Neural cell (in vitro differentiated cells): ENCODE data around the gene C1QTNF9B.

Source experiments
- EP300 ChIP-seq: fragments of 450-650 bp; conservative IDR thresholded peaks from 2 replicates; pipeline ENCODE4 v1.6.1; 2014; ENCODE audit warnings: antibody characterized with exemption, mild to moderate bottlenecking, moderate library complexity; ENCODE audit not compliant: poor library complexity, severe bottlenecking
- EZH2 ChIP-seq: fragments of 200-600, 300-800 bp; shearing (Covaris generic), sonication (generic); IDR thresholded peaks from 2 replicates; pipeline ENCODE4 v1.6.1; 2014; ENCODE audit warnings: antibody characterized with exemption, low read length, borderline replicate concordance, mild to moderate bottlenecking; ENCODE audit not compliant: insufficient read depth, poor library complexity, severe bottlenecking
- MXI1 ChIP-seq: fragments of 450-650 bp; conservative IDR thresholded peaks from 2 replicates; pipeline ENCODE4 v1.6.1; 2014; ENCODE audit warnings: antibody characterized with exemption, mild to moderate bottlenecking; ENCODE audit not compliant: poor library complexity, severe bottlenecking
- RAD21 ChIP-seq: fragments of 450-650 bp; conservative IDR thresholded peaks from 2 replicates; pipeline ENCODE4 v1.6.1; 2014; ENCODE audit warnings: antibody characterized with exemption, mild to moderate bottlenecking, moderate library complexity
- SMC3 ChIP-seq: fragments of 450-650 bp; conservative IDR thresholded peaks from 2 replicates; pipeline ENCODE4 v1.6.1; 2014; ENCODE audit warnings: antibody characterized with exemption, mild to moderate bottlenecking, moderate library complexity; ENCODE audit not compliant: poor library complexity
- TAF1 ChIP-seq: IDR thresholded peaks from 2 replicates; pipeline ENCODE4 v1.6.1; 2012; ENCODE audit warnings: low read depth
- TF ChIP-seq, protein P1 (sequence below): IDR thresholded peaks from 2 replicates; pipeline ENCODE4 v1.6.1; 2012; ENCODE audit warnings: borderline replicate concordance
- TF ChIP-seq, protein P2 (sequence below): fragments of 450-650 bp; IDR thresholded peaks from 2 replicates; pipeline ENCODE4 v1.5.1; 2014; ENCODE audit warnings: antibody characterized with exemption, mild to moderate bottlenecking, moderate library complexity; ENCODE audit not compliant: poor library complexity, severe bottlenecking

DNA sequence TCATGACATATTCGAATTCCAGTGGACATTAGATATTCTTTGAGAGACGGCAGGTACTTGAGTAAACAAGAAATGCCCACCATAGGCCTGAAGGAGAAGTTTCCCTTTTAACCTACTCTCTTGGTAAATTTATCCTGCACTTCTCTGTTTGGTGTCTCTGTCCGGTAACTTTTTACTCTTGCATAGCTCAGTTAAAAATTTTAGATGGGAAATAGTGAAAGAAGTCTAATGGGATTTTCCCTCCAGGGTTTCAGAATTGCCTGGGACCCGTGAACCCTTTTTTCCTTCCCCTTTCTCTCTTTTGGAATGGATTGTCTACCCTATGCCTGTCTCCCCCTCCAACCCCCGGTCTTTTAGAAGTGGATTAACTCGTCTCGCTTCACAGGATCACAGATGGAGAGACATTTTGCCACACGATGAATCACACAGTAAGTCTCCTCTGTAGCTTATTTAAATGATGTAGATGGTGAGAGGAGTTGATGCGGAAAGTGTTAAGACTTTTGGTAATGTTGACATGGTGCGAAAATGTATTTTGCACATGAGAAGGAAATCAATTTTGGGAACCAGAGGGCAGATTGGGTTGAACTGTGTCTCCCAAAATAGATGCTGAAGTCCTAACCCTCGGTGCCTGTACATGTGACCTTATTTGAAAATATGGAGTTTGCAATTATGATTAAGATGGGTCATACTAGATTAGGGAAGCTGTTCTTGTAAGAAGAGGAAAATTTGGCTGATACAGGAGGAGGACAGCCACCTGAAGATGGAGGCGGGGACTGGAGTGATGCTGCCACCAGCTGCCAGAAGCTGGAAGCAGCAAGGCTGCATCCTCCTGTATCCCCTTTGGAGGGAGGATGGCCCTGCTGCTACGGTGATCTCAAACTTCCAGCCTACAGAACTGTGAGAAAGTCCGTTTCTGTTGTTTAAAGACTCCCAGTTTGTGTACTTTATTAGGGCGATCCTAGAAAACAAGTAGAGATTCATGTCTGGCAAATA, 7.4 kb downstream of the C1QTNF9B start:
- TF ChIP-seq, protein P1, sequence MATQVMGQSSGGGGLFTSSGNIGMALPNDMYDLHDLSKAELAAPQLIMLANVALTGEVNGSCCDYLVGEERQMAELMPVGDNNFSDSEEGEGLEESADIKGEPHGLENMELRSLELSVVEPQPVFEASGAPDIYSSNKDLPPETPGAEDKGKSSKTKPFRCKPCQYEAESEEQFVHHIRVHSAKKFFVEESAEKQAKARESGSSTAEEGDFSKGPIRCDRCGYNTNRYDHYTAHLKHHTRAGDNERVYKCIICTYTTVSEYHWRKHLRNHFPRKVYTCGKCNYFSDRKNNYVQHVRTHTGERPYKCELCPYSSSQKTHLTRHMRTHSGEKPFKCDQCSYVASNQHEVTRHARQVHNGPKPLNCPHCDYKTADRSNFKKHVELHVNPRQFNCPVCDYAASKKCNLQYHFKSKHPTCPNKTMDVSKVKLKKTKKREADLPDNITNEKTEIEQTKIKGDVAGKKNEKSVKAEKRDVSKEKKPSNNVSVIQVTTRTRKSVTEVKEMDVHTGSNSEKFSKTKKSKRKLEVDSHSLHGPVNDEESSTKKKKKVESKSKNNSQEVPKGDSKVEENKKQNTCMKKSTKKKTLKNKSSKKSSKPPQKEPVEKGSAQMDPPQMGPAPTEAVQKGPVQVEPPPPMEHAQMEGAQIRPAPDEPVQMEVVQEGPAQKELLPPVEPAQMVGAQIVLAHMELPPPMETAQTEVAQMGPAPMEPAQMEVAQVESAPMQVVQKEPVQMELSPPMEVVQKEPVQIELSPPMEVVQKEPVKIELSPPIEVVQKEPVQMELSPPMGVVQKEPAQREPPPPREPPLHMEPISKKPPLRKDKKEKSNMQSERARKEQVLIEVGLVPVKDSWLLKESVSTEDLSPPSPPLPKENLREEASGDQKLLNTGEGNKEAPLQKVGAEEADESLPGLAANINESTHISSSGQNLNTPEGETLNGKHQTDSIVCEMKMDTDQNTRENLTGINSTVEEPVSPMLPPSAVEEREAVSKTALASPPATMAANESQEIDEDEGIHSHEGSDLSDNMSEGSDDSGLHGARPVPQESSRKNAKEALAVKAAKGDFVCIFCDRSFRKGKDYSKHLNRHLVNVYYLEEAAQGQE = no peak
- TF ChIP-seq TAF1 = no peak
- TF ChIP-seq, protein P2, sequence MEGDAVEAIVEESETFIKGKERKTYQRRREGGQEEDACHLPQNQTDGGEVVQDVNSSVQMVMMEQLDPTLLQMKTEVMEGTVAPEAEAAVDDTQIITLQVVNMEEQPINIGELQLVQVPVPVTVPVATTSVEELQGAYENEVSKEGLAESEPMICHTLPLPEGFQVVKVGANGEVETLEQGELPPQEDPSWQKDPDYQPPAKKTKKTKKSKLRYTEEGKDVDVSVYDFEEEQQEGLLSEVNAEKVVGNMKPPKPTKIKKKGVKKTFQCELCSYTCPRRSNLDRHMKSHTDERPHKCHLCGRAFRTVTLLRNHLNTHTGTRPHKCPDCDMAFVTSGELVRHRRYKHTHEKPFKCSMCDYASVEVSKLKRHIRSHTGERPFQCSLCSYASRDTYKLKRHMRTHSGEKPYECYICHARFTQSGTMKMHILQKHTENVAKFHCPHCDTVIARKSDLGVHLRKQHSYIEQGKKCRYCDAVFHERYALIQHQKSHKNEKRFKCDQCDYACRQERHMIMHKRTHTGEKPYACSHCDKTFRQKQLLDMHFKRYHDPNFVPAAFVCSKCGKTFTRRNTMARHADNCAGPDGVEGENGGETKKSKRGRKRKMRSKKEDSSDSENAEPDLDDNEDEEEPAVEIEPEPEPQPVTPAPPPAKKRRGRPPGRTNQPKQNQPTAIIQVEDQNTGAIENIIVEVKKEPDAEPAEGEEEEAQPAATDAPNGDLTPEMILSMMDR = peak; percentile 56
- TF ChIP-seq SMC3 = peak; percentile 50
- no peak for TF ChIP-seq EZH2
- TF ChIP-seq MXI1 = no peak
- no peak for TF ChIP-seq EP300
- TF ChIP-seq RAD21 = peak; percentile 26
